Measurements from ENCODE around the gene BPIFA3.
A peak's percentile ranks its signal among the peaks of the same experiment; 100 is the strongest.

Gene BPIFA3

DNA sequence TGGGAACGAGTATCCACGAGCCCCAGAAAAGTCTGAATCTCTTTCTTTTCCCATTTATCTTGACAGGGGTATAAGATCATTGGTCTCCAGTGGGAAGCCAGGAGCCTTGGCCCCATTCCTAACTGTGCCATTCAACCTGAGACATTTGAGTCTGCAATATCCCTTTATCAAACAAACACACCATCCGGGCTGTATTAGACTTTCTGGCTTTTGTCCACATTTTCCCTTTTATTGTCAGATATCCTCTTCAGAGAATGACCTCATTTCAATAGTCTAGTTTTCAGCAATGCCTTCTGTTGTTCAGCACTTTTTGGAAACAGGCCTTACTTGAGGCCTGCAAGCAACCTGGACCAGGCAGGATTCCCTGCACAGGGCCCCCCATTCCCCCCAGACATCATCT, 34.3 kb downstream of the BPIFA3 start:
- ChIA-PET POLR2A (no interaction called here), CTCF (no interaction called here)
- no peak for DNase-seq (ENCODE audit: extremely low spot score)
- TF ChIP-seq FOXM1 (IDR thresholded peaks at IDR 0.05; ENCODE audit: borderline replicate concordance) = no peak

DNA sequence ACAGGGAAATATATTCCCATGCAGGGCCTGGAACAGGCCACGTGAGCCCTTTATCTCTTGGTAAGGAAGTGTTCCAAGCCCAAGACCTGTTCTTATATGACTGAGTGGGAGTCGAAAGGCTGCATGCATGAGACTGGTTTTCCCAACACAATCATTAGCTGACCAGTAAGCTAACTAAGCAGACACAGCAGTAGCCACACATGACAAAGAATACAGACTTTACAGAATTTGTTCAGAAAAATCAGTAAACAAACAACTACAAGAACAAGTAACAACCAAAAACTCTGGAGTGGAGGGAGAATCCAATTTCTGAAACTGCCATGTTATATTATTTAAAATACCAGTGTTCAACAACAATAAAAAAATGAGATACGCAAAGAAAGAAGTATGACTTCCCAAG, 35.3 kb downstream of the BPIFA3 start:
- ChIA-PET CTCF (no interaction called here), POLR2A (no interaction called here)
- TF ChIP-seq TARDBP (IDR thresholded peaks at IDR 0.05) (no peak), HDGF (IDR thresholded peaks at IDR 0.05; ENCODE audit: borderline replicate concordance) (no peak), SP1 (IDR thresholded peaks at IDR 0.05) (no peak), SUZ12 (IDR thresholded peaks at IDR 0.05) (no peak), NFRKB (IDR thresholded peaks at IDR 0.05) (no peak), ZNF384 (IDR thresholded peaks at IDR 0.05) (no peak), LEF1 (IDR thresholded peaks at IDR 0.05; ENCODE audit: borderline replicate concordance) (no peak), ARNT (IDR thresholded peaks at IDR 0.05) (no peak), BHLHE40 (IDR thresholded peaks at IDR 0.05; ENCODE audit: borderline replicate concordance) (no peak), FOXK2 (IDR thresholded peaks at IDR 0.05) (no peak), ELF4 (IDR thresholded peaks at IDR 0.05) (no peak), CTBP1 (IDR thresholded peaks at IDR 0.05; ENCODE audit: borderline replicate concordance) (no peak), L3MBTL2 (conservative IDR thresholded peaks at IDR 0.05) (no peak), FOXM1 (IDR thresholded peaks at IDR 0.05; ENCODE audit: borderline replicate concordance) (no peak)
- TF ChIP-seq, protein P1, sequence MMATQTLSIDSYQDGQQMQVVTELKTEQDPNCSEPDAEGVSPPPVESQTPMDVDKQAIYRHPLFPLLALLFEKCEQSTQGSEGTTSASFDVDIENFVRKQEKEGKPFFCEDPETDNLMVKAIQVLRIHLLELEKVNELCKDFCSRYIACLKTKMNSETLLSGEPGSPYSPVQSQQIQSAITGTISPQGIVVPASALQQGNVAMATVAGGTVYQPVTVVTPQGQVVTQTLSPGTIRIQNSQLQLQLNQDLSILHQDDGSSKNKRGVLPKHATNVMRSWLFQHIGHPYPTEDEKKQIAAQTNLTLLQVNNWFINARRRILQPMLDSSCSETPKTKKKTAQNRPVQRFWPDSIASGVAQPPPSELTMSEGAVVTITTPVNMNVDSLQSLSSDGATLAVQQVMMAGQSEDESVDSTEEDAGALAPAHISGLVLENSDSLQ (IDR thresholded peaks at IDR 0.05) = no peak
- DNase-seq (ENCODE audit: extremely low spot score) = no peak

DNA sequence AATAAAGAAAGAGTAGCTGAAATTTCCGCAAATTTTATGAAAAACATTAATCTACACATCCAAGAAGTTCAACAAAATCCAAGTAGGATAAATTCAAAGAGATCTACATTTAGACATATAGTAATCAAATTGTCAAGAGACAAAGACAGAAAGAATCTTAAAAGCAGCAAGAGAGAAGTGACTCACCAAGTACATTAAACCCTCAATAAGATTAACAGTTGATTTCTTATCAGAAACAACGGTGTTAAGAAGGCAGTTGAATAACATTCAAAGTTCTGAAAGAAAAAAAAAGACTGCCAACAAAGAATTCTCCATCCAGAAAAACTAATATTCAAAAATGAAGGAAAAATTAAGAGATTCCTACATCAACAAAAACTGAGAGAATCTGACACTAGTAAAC, 37.9 kb downstream of the BPIFA3 start:
- CTCF ChIA-PET = no interaction called here

DNA sequence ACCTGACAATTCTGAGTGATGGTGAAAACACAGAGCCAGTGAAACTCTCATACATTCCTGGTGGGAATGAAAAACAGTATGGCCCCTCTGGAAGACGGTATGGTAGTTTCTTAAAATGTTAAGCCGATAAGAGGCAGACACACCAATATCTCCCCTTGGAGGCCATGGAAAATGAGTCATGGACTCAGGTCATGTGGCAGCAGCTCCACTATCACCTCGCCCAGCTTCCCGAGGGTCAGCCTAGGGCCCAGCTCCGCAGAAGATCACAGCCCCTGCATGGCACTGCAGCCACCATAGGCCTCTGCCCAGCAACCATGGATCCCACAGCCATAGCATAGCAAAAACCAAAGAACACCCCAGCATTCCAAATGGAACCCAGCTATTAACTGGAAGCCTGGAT, 40.1 kb downstream of the BPIFA3 start:
- ChIA-PET CTCF (no interaction called here), POLR2A (no interaction called here)
- TF ChIP-seq SP1 (IDR thresholded peaks at IDR 0.05) = no peak
- DNase-seq (ENCODE audit: extremely low spot score) = no peak

More for the DNA sequence above, 37.9 kb downstream of the BPIFA3 start:
- TF ChIP-seq L3MBTL2 (conservative IDR thresholded peaks at IDR 0.05) = no peak
- TF ChIP-seq ZNF384 (IDR thresholded peaks at IDR 0.05) = no peak
- no peak for TF ChIP-seq ARNT (IDR thresholded peaks at IDR 0.05)
- TF ChIP-seq, protein P1 (IDR thresholded peaks at IDR 0.05) = no peak
- no peak for TF ChIP-seq SUZ12 (IDR thresholded peaks at IDR 0.05)
- TF ChIP-seq BHLHE40 (IDR thresholded peaks at IDR 0.05; ENCODE audit: borderline replicate concordance) = no peak
- TF ChIP-seq HDGF (IDR thresholded peaks at IDR 0.05; ENCODE audit: borderline replicate concordance) = no peak
- TF ChIP-seq FOXM1 (IDR thresholded peaks at IDR 0.05; ENCODE audit: borderline replicate concordance) = no peak
- TF ChIP-seq LEF1 (IDR thresholded peaks at IDR 0.05; ENCODE audit: borderline replicate concordance) = no peak
- TF ChIP-seq TARDBP (IDR thresholded peaks at IDR 0.05) = no peak
- no peak for TF ChIP-seq NFRKB (IDR thresholded peaks at IDR 0.05)
- no peak for TF ChIP-seq FOXK2 (IDR thresholded peaks at IDR 0.05)
- no peak for TF ChIP-seq ELF4 (IDR thresholded peaks at IDR 0.05)
- no peak for TF ChIP-seq CTBP1 (IDR thresholded peaks at IDR 0.05; ENCODE audit: borderline replicate concordance)
- TF ChIP-seq FOXA1 (IDR thresholded peaks at IDR 0.05) = no peak
- TF ChIP-seq SP1 (IDR thresholded peaks at IDR 0.05) = no peak
- POLR2A ChIA-PET = no interaction called here
- no peak for DNase-seq (ENCODE audit: extremely low spot score)

DNA sequence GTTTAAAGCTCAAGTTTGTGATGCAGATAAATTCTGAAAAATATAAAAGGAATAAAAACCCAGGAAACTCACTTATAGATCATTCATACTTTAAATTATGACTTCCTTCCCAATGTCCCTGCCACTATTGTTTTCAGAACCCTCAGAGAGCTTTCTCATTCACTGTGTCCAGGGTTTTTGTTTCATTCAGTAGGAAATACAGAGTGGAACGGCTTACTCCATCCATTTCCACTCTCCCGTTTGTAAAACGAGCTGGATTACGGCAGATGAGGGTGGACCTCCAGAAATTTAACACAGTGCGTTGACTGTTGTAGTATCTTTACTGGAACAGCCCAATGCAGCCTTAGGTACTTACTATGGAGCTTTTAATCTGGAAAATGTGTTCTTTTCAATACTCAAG, 42.2 kb downstream of the BPIFA3 start:
- ChIA-PET POLR2A (no interaction called here), CTCF (interaction anchor here (1.0 kb wide), 1 partner anchor 33 kb away, joined by 4 read pairs; no protein-coding TSS in a partner anchor)
- TF ChIP-seq BHLHE40 (IDR thresholded peaks at IDR 0.05; ENCODE audit: borderline replicate concordance) (no peak), NFRKB (IDR thresholded peaks at IDR 0.05) (no peak), ZNF384 (IDR thresholded peaks at IDR 0.05) (no peak), FOXA1 (IDR thresholded peaks at IDR 0.05) (no peak), SUZ12 (IDR thresholded peaks at IDR 0.05) (no peak), SP1 (IDR thresholded peaks at IDR 0.05) (no peak), LEF1 (IDR thresholded peaks at IDR 0.05; ENCODE audit: borderline replicate concordance) (no peak), FOXM1 (IDR thresholded peaks at IDR 0.05; ENCODE audit: borderline replicate concordance) (no peak), L3MBTL2 (conservative IDR thresholded peaks at IDR 0.05) (no peak)
- TF ChIP-seq, protein P1 (IDR thresholded peaks at IDR 0.05) = no peak
- no peak for DNase-seq (ENCODE audit: extremely low spot score)

DNA sequence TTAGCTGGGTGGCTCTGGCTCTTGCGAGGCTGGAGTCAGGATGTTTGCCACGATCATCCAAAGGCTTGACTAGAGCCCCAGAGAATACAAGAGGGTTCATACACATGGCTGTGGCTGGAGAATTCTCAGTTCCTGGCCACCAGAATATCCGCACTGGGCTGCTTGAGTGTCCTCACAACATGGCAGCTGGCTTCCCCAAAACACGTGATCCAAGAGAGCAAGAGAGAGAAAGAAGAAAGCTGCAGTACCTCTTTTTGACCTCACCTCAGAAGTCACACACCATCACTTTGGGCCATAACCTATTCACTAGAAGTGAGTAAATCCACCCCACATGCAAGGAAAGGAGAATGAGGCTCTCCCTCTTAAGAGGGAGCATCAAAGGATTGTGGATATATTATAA, 44.3 kb downstream of the BPIFA3 start:
- no peak for DNase-seq (ENCODE audit: extremely low spot score)
- ChIA-PET CTCF (interaction anchor here (0.6 to 1.6 kb wide), 3 partner anchors 33 to 857 kb away, joined by 3 to 6 read pairs (median 5); no protein-coding TSS in a partner anchor), POLR2A (no interaction called here)
- no peak for TF ChIP-seq TARDBP (IDR thresholded peaks at IDR 0.05)
- TF ChIP-seq ELF4 (IDR thresholded peaks at IDR 0.05) = no peak
- TF ChIP-seq L3MBTL2 (conservative IDR thresholded peaks at IDR 0.05) = no peak
- TF ChIP-seq FOXK2 (IDR thresholded peaks at IDR 0.05) = no peak
- no peak for TF ChIP-seq NFRKB (IDR thresholded peaks at IDR 0.05)
- no peak for TF ChIP-seq BHLHE40 (IDR thresholded peaks at IDR 0.05; ENCODE audit: borderline replicate concordance)
- no peak for TF ChIP-seq SUZ12 (IDR thresholded peaks at IDR 0.05)
- TF ChIP-seq SP1 (IDR thresholded peaks at IDR 0.05) = no peak
- no peak for TF ChIP-seq ZNF384 (IDR thresholded peaks at IDR 0.05)
- TF ChIP-seq ARNT (IDR thresholded peaks at IDR 0.05) = no peak
- TF ChIP-seq HDGF (IDR thresholded peaks at IDR 0.05; ENCODE audit: borderline replicate concordance) = no peak
- TF ChIP-seq FOXA1 (IDR thresholded peaks at IDR 0.05) = no peak
- no peak for TF ChIP-seq CTBP1 (IDR thresholded peaks at IDR 0.05; ENCODE audit: borderline replicate concordance)
- TF ChIP-seq LEF1 (IDR thresholded peaks at IDR 0.05; ENCODE audit: borderline replicate concordance) = no peak

DNA sequence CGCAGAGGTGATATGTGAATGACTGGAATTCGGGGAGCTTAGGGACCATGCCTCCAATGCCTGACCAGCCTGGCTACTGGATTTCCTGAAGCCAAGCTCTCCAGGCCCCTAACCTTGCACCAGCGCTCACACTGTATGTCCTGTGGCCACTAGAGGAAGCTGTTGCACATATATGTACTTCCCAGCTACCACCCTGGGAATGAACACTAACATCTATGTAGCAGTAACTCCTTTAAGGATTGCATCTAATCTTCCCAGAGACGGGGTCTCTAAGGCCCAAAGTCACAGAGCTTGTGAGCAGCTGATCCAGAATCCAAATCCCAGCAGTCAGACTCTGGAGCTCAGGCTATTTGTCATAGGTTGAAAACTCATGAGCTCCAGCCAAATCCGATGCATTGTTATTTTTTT, 45.5 kb downstream of the BPIFA3 start:
- peak; percentile 53 for DNase-seq (ENCODE audit: extremely low spot score)
- ChIA-PET POLR2A (no interaction called here), CTCF (interaction anchor here (0.6 to 1.6 kb wide), 11 partner anchors 9 to 358 kb away, joined by 3 to 13 read pairs (median 4); no protein-coding TSS in a partner anchor)
- no peak for TF ChIP-seq CTBP1 (IDR thresholded peaks at IDR 0.05; ENCODE audit: borderline replicate concordance)
- no peak for TF ChIP-seq SUZ12 (IDR thresholded peaks at IDR 0.05)
- TF ChIP-seq TARDBP (IDR thresholded peaks at IDR 0.05) = no peak
- no peak for TF ChIP-seq ELF4 (IDR thresholded peaks at IDR 0.05)
- TF ChIP-seq, protein P1 (IDR thresholded peaks at IDR 0.05) = no peak
- TF ChIP-seq SP1 (IDR thresholded peaks at IDR 0.05) = no peak
- TF ChIP-seq HDGF (IDR thresholded peaks at IDR 0.05; ENCODE audit: borderline replicate concordance) = no peak
- TF ChIP-seq LEF1 (IDR thresholded peaks at IDR 0.05; ENCODE audit: borderline replicate concordance) = no peak
- TF ChIP-seq L3MBTL2 (conservative IDR thresholded peaks at IDR 0.05) = no peak
- TF ChIP-seq BHLHE40 (IDR thresholded peaks at IDR 0.05; ENCODE audit: borderline replicate concordance) = no peak
- no peak for TF ChIP-seq ZNF384 (IDR thresholded peaks at IDR 0.05)
- TF ChIP-seq FOXA1 (IDR thresholded peaks at IDR 0.05) = no peak
- TF ChIP-seq ARNT (IDR thresholded peaks at IDR 0.05) = no peak
- TF ChIP-seq FOXK2 (IDR thresholded peaks at IDR 0.05) = no peak
- no peak for TF ChIP-seq FOXM1 (IDR thresholded peaks at IDR 0.05; ENCODE audit: borderline replicate concordance)
- TF ChIP-seq NFRKB (IDR thresholded peaks at IDR 0.05) = no peak

All from HEK293T (cell line).